Activated CD8-positive, alpha-beta T cell treated with anti-CD3 and anti-CD28 coated beads for 36 hours (primary cell): ENCODE data around the gene DCBLD2. TPM values are rescaled to one million over a fixed set of nuclear protein-coding genes. Genes with fewer than 3 reads are reported as not detected.

Source experiments
- ATAC-seq: fragments of 200-7000 bp; cut with Tn5 transposase; one replicate; pipeline ENCODE4 v1.10.0; 2021; ENCODE audit warnings: mild to moderate bottlenecking, moderate library complexity
- CTCF ChIA-PET: fragments of 350-600 bp; sonication (Branson Sonifier 250); formaldehyde crosslinking; loops from one replicate; lab custom pipeline; 2021; ENCODE audit warnings: antibody characterized with exemption; lab: Charles Lee
- POLR2A ChIA-PET: fragments of 350-600 bp; sonication (Branson Sonifier 250); formaldehyde crosslinking; loops from one replicate; lab custom pipeline; 2021; ENCODE audit warnings: antibody characterized with exemption; lab: Charles Lee
- DNase-seq: peaks from one replicate; pipeline ENCODE4 v3.0.0-alpha.2; 2020
- H3K27ac Mint-ChIP-seq: one replicate; pipeline ENCODE4 v1.8.0; 2021; ENCODE audit warnings: mild to moderate bottlenecking, mixed read lengths
- H3K27me3 Mint-ChIP-seq: one replicate; pipeline ENCODE4 v1.8.0; 2021; ENCODE audit warnings: mixed read lengths
- H3K36me3 Mint-ChIP-seq: one replicate; pipeline ENCODE4 v1.8.0; 2021; ENCODE audit warnings: low read depth, mixed read lengths
- H3K4me1 Mint-ChIP-seq: one replicate; pipeline ENCODE4 v1.8.0; 2021; ENCODE audit warnings: low read depth, mixed read lengths
- H3K4me3 Mint-ChIP-seq: one replicate; pipeline ENCODE4 v1.8.0; 2021; ENCODE audit warnings: mild to moderate bottlenecking, moderate library complexity, mixed read lengths
- H3K9me3 Mint-ChIP-seq: one replicate; pipeline ENCODE4 v1.8.0; 2021; ENCODE audit warnings: mixed read lengths
- CTCF ChIP-seq: fragments of 200-600 bp; IDR thresholded peaks from one replicate; pipeline ENCODE4 v1.8.0; 2022; ENCODE audit warnings: antibody characterized with exemption, mild to moderate bottlenecking
- intact Hi-C: fragments of 100-400 bp; cut with micrococcal nuclease; formaldehyde crosslinking; loops from one replicate; pipeline ENCODE4 v1.10.0; 2022
- total RNA-seq, 2 experiments: library from RNA; stranded (reverse); gene quantifications; one replicate each; pipeline ENCODE4 v1.2.3, GENCODE V29; 2021

DCBLD2 gene
- total RNA-seq, 2 experiments from 2014 or later: 1.4 to 2.5 TPM

DNA sequence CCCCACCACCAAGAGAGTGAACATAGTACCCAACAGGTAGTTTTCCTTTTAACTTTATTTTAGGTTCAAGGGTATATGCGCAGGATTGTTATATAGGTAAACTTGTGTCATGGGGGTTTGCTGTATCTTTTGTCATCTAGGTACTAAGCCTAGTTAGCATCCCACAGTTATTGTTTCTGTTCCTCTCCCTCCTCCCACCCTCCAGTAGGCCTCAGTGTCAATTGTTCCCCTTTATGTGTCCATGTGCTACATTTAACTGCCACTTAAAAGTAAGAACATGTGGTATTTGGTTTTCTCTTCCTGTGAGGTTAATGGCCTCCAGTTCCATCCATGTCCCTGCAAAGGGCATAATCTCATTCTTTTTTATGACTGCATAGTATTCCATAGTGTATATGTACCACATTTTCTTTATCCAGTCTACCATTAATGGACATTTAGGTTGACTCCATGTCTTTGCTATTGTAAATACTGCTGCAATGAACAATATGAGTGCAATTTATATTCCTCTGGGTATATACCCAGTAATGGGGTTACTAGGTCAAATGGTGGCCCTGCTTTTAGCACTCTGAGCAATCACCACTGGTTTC is 72.2 kb downstream of the DCBLD2 start:
- Mint-ChIP-seq H3K4me3 (no peak overlapping the region), H3K4me1 (no peaks in the 10 kb centered on the region), H3K9me3 (peaks cover 10% of the 10 kb centered on the region), H3K36me3 (no peaks in the 10 kb centered on the region), H3K27me3 (no peaks in the 10 kb centered on the region), H3K27ac (no peak overlapping the region)
- no peak for TF ChIP-seq CTCF
- DNase-seq: no peak
- ChIA-PET CTCF (interaction anchor here (1.0 kb wide), 1 partner anchor 12 kb away, joined by 3 read pairs; no protein-coding TSS in a partner anchor), POLR2A (no interaction called here)
- intact Hi-C loops: no loop called here
- no peak for ATAC-seq

GRCh38 chr3:98827221-98827920 is 74.1 kb downstream of the DCBLD2 start:
- no peak for DNase-seq
- H3K4me1 Mint-ChIP-seq: no peaks in the 10 kb centered on the region
- ChIA-PET POLR2A (interaction anchor here (0.6 kb wide), 1 partner anchor 74 kb away, joined by 4 read pairs; the partner anchor contains the start of gene DCBLD2), CTCF (interaction anchor here (1.0 to 1.6 kb wide), 2 partner anchors 10 to 346 kb away, joined by 4 to 5 read pairs; no protein-coding TSS in a partner anchor)
- H3K4me3 Mint-ChIP-seq: no peak overlapping the region
- no peaks in the 10 kb centered on the region for H3K36me3 Mint-ChIP-seq
- H3K27ac Mint-ChIP-seq: no peak overlapping the region
- intact Hi-C loops: no loop called here
- no peaks in the 10 kb centered on the region for H3K27me3 Mint-ChIP-seq
- TF ChIP-seq CTCF: no peak
- H3K9me3 Mint-ChIP-seq: peaks cover 7% of the 10 kb centered on the region
- ATAC-seq: no peak

- Mint-ChIP-seq H3K27ac (no peak overlapping the region), H3K9me3 (no peaks in the 10 kb centered on the region), H3K27me3 (no peaks in the 10 kb centered on the region), H3K4me1 (no peaks in the 10 kb centered on the region), H3K36me3 (no peaks in the 10 kb centered on the region), H3K4me3 (no peak overlapping the region)
- CTCF ChIA-PET: interaction anchor here (0.9 to 1.0 kb wide), 2 partner anchors 9 kb away, joined by 4 read pairs; no protein-coding TSS in a partner anchor
- TF ChIP-seq CTCF: no peak
- POLR2A ChIA-PET: interaction anchor here (0.6 kb wide), 1 partner anchor 14 kb away, joined by 4 read pairs; no protein-coding TSS in a partner anchor
- ATAC-seq (no peak), DNase-seq (no peak)
- intact Hi-C loops: no loop called here
Measured at GRCh38 chr3:98826126-98826525, 75.4 kb downstream of the DCBLD2 start.

- DNase-seq (no peak), ATAC-seq (no peak)
- H3K27ac Mint-ChIP-seq: no peak overlapping the region
- H3K4me1 Mint-ChIP-seq: no peaks in the 10 kb centered on the region
- no peaks in the 10 kb centered on the region for H3K36me3 Mint-ChIP-seq
- CTCF ChIA-PET: interaction anchor here (1.6 to 1.7 kb wide), 3 partner anchors 11 to 349 kb away, joined by 3 to 4 read pairs (median 4); no protein-coding TSS in a partner anchor
- H3K9me3 Mint-ChIP-seq: no peaks in the 10 kb centered on the region
- H3K4me3 Mint-ChIP-seq: no peak overlapping the region
- POLR2A ChIA-PET: no interaction called here
- no peak for TF ChIP-seq CTCF
- no peaks in the 10 kb centered on the region for H3K27me3 Mint-ChIP-seq
- intact Hi-C loops: no loop called here
Measured at GRCh38 chr3:98824256-98824655, 77.2 kb downstream of the DCBLD2 start.

DNA sequence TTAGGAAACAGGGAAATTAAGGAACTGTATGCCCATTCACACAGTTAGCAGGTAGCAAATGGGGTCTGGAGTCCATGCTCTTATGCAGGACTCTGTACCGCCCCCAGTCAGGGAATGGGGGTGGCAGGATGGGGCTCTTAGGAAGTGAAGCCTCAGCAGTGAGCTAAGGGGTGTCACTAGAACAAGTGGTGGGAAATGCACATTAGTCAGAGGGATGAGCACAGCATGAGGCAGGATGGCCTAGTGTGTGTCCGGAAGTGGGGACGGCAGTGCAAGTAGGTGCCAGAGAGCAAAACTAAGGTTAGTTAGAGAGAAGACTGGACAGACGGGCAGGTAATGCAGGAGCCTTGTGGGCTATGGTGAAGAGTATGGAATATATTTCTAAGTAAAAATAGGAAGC is 77.7 kb downstream of the DCBLD2 start:
- CTCF ChIA-PET: interaction anchor here (1.6 to 1.7 kb wide), 3 partner anchors 10 to 350 kb away, joined by 3 to 4 read pairs (median 4); no protein-coding TSS in a partner anchor
- H3K27me3 Mint-ChIP-seq: no peaks in the 10 kb centered on the region
- no peak for DNase-seq
- H3K4me3 Mint-ChIP-seq: no peak overlapping the region
- TF ChIP-seq CTCF: no peak
- H3K9me3 Mint-ChIP-seq: no peaks in the 10 kb centered on the region
- H3K36me3 Mint-ChIP-seq: no peaks in the 10 kb centered on the region
- H3K27ac Mint-ChIP-seq: no peak overlapping the region
- no peaks in the 10 kb centered on the region for H3K4me1 Mint-ChIP-seq
- no peak for ATAC-seq
- POLR2A ChIA-PET: no interaction called here
- intact Hi-C loops: no loop called here
